K562 (cell line): ENCODE measurements around the gene ATP5F1A. TPM values are rescaled to one million over a fixed set of nuclear protein-coding genes. Genes with fewer than 3 reads are reported as not detected.

ENCODE experiments used
- ETV1 ChIP-seq: fragments of 450-650 bp; conservative IDR thresholded peaks from 2 replicates; pipeline ENCODE4 v1.6.1; 2016; ENCODE audit warnings: missing genetic modification characterization, control low read depth, low read depth, missing compliant biosample characterization
- FOXJ2 ChIP-seq: fragments of 200-800 bp; sonication (Bioruptor generic); IDR thresholded peaks from 2 replicates; pipeline ENCODE4 v1.6.1; 2016; ENCODE audit warnings: missing genetic modification characterization, missing compliant biosample characterization
- GATAD2B ChIP-seq: fragments of 450-650 bp; IDR thresholded peaks from 2 replicates; pipeline ENCODE4 v1.6.1; 2017; ENCODE audit warnings: mild to moderate bottlenecking, borderline replicate concordance
- HLTF ChIP-seq: fragments of 450-650 bp; IDR thresholded peaks from 2 replicates; pipeline ENCODE4 v1.6.1; 2016
- LCOR ChIP-seq: sonication (generic); formaldehyde crosslinking; IDR thresholded peaks from 2 replicates; pipeline ENCODE4 v1.8.0; 2022; ENCODE audit warnings: mild to moderate bottlenecking, missing genetic modification reagents
- MXI1 ChIP-seq: IDR thresholded peaks from 2 replicates; pipeline ENCODE4 v1.6.1; 2011; ENCODE audit warnings: low read depth, mild to moderate bottlenecking, improper control_type of control experiment, low read length
- NELFE ChIP-seq: IDR thresholded peaks from 2 replicates; pipeline ENCODE4 v1.6.1; 2011; ENCODE audit warnings: mild to moderate bottlenecking; ENCODE audit not compliant: insufficient read depth, insufficient read length
- PHB2 ChIP-seq: fragments of 450-650 bp; IDR thresholded peaks from 2 replicates; pipeline ENCODE4 v1.6.1; 2017; ENCODE audit warnings: low read depth
- PHF20 ChIP-seq: fragments of 450-650 bp; IDR thresholded peaks from 2 replicates; pipeline ENCODE4 v1.6.1; 2018; ENCODE audit not compliant: partially characterized antibody
- ZNF224 ChIP-seq: sonication (generic); formaldehyde crosslinking; IDR thresholded peaks from 2 replicates; pipeline ENCODE4 v1.8.0; 2022; ENCODE audit warnings: mild to moderate bottlenecking, missing genetic modification reagents
- ZNF436 ChIP-seq: fragments of 250-450, 450-650 bp; sonication (Bioruptor Pico); formaldehyde crosslinking; IDR thresholded peaks from 2 replicates; pipeline ENCODE4 v1.7.0; 2020; ENCODE audit warnings: mild to moderate bottlenecking
- polyA plus RNA-seq, 8 experiments: library from polyadenylated mRNA; depleted of rRNA in 4 of 8; stranded (reverse) in 5 of 8; unstranded in 3 of 8; fragments of >200 nt; fragmentation: Nextera tagmentation in 2 of 8; fragmentation: Illumina TruSeq in 1 of 8; extraction: Ambion mirVana in 2 of 8; extraction: Trizol in 1 of 8; gene quantifications; 2 replicates each; pipeline versions ENCODE4 v1.2.1 to v1.2.3, GENCODE V29; 2011 to 2014; ENCODE audit warnings: inconsistent platforms in 1 of 8, missing spikeins in 1 of 8
- total RNA-seq, 7 experiments: library from RNA; depleted of rRNA in 6 of 7; stranded (reverse); fragments of >200 nt in 6 of 7; fragmentation: Illumina TruSeq in 2 of 7; extraction: Trizol in 2 of 7; gene quantifications; 2 replicates each; pipeline versions ENCODE4 v1.2.1 to v1.2.3, GENCODE V29; 2011 to 2021; ENCODE audit warnings: low replicate concordance in 1 of 7
- TF ChIP-seq, protein P1 (sequence below): fragments of 450-650 bp; IDR thresholded peaks from 2 replicates; pipeline ENCODE4 v1.6.1; 2017; ENCODE audit warnings: antibody characterized with exemption, mild to moderate bottlenecking
- TF ChIP-seq, protein P2 (sequence below), 2 experiments: IDR thresholded peaks; 2 replicates each; pipeline ENCODE4 v1.6.1; 2012; ENCODE audit warnings: improper control_type of control experiment in 2 of 2, low read depth in 2 of 2, low read length in 2 of 2, borderline replicate concordance in 1 of 2
- TF ChIP-seq, protein P3 (sequence below): fragments of 450-650 bp; formaldehyde crosslinking; IDR thresholded peaks from 2 replicates; pipeline ENCODE4 v1.4.0; 2020; ENCODE audit warnings: mild to moderate bottlenecking, moderate library complexity
- TF ChIP-seq, protein P4 (sequence below), 3 experiments: fragments of 200-800 bp in 1 of 3; sonication (Bioruptor generic) in 1 of 3; sonication (generic) in 1 of 3; formaldehyde crosslinking in 1 of 3; IDR thresholded peaks; 2 replicates each; pipeline versions ENCODE4 v1.6.1 to v1.8.0; 2016 to 2022; ENCODE audit warnings: mild to moderate bottlenecking in 2 of 3, missing compliant biosample characterization in 2 of 3, missing genetic modification characterization in 2 of 3, missing genetic modification reagents in 1 of 3
- TF ChIP-seq, protein P5 (sequence below): IDR thresholded peaks from 2 replicates; pipeline ENCODE4 v1.6.1; 2014; ENCODE audit warnings: antibody characterized with exemption

The ATP5F1A gene
- total and polyA plus RNA-seq, 9 of the 15 experiments (the other 6 are each of a cell fraction or from before 2014, with no cell fraction given) = 377 to 762 (median 490) TPM

DNA sequence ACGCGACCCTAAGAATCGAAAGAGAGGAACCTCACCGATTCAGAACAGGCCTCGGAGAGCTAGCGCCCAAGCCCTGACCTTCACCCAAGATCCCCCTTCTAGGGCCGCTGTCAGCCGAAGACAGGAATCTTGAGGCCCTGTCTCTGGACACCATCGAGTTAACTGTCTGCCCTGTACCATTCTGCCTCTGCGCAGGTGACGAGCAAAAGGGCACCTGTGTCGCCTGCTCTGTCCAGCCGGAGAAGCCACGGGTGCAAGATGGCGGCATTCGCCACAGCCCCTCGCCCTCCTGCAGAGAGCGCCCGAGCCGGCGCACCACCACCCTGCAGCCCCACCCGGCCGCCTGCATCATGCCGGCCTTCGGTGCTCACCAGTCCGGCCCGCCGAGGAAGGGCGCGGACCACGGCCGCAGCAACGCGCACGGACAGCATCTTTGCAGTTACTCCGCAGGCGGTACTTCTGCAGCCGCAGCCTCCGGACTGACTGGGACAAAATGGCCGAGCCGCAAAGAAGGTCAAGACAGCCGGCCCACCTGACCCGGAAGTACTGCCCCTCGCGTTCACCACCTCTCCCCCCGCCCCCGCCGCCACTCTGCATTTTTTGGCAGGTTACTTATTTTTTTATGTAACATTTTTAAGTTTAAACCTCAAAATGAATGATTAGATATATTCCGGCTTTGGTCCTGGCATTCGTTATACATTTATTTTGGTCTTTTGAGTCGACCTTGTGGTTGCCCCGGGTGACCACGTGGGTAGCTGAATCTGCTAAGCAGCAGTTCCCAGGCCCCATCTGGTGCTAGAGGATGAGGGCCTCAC, at the start of gene ATP5F1A (continued):
- TF ChIP-seq, protein P1, sequence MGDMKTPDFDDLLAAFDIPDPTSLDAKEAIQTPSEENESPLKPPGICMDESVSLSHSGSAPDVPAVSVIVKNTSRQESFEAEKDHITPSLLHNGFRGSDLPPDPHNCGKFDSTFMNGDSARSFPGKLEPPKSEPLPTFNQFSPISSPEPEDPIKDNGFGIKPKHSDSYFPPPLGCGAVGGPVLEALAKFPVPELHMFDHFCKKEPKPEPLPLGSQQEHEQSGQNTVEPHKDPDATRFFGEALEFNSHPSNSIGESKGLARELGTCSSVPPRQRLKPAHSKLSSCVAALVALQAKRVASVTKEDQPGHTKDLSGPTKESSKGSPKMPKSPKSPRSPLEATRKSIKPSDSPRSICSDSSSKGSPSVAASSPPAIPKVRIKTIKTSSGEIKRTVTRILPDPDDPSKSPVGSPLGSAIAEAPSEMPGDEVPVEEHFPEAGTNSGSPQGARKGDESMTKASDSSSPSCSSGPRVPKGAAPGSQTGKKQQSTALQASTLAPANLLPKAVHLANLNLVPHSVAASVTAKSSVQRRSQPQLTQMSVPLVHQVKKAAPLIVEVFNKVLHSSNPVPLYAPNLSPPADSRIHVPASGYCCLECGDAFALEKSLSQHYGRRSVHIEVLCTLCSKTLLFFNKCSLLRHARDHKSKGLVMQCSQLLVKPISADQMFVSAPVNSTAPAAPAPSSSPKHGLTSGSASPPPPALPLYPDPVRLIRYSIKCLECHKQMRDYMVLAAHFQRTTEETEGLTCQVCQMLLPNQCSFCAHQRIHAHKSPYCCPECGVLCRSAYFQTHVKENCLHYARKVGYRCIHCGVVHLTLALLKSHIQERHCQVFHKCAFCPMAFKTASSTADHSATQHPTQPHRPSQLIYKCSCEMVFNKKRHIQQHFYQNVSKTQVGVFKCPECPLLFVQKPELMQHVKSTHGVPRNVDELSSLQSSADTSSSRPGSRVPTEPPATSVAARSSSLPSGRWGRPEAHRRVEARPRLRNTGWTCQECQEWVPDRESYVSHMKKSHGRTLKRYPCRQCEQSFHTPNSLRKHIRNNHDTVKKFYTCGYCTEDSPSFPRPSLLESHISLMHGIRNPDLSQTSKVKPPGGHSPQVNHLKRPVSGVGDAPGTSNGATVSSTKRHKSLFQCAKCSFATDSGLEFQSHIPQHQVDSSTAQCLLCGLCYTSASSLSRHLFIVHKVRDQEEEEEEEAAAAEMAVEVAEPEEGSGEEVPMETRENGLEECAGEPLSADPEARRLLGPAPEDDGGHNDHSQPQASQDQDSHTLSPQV = peak; percentile 92; the same call in 1 of the 2 replicates
- TF ChIP-seq GATAD2B (no peak), HLTF (no peak), ETV1 (tag) (no peak), PHF20 (peak; percentile 27), ZNF436 (CRISPR knock-in tag) (no peak), FOXJ2 (no peak), PHB2 (no peak), ZNF224 (CRISPR knock-in tag) (no peak), LCOR (CRISPR knock-in tag) (no peak), MXI1 (no peak), NELFE (no peak)
- TF ChIP-seq, protein P2, sequence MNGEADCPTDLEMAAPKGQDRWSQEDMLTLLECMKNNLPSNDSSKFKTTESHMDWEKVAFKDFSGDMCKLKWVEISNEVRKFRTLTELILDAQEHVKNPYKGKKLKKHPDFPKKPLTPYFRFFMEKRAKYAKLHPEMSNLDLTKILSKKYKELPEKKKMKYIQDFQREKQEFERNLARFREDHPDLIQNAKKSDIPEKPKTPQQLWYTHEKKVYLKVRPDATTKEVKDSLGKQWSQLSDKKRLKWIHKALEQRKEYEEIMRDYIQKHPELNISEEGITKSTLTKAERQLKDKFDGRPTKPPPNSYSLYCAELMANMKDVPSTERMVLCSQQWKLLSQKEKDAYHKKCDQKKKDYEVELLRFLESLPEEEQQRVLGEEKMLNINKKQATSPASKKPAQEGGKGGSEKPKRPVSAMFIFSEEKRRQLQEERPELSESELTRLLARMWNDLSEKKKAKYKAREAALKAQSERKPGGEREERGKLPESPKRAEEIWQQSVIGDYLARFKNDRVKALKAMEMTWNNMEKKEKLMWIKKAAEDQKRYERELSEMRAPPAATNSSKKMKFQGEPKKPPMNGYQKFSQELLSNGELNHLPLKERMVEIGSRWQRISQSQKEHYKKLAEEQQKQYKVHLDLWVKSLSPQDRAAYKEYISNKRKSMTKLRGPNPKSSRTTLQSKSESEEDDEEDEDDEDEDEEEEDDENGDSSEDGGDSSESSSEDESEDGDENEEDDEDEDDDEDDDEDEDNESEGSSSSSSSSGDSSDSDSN (IDR thresholded peaks at IDR 0.05; ENCODE audit: borderline replicate concordance in 1 of 2, low read depth in 2 of 2, low read length in 2 of 2) = no peak
- TF ChIP-seq, protein P3, sequence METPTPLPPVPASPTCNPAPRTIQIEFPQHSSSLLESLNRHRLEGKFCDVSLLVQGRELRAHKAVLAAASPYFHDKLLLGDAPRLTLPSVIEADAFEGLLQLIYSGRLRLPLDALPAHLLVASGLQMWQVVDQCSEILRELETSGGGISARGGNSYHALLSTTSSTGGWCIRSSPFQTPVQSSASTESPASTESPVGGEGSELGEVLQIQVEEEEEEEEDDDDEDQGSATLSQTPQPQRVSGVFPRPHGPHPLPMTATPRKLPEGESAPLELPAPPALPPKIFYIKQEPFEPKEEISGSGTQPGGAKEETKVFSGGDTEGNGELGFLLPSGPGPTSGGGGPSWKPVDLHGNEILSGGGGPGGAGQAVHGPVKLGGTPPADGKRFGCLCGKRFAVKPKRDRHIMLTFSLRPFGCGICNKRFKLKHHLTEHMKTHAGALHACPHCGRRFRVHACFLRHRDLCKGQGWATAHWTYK (CRISPR knock-in tag) = no peak
- TF ChIP-seq, protein P4, sequence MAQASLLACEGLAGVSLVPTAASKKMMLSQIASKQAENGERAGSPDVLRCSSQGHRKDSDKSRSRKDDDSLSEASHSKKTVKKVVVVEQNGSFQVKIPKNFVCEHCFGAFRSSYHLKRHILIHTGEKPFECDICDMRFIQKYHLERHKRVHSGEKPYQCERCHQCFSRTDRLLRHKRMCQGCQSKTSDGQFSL (CRISPR knock-in tag; IDR thresholded peaks at IDR 0.05) = peak; percentile 38; the same call in 1 of the 2 replicates
- TF ChIP-seq, protein P4 (tag; IDR thresholded peaks at IDR 0.05) = peak in 1 of 2 experiments; percentile 84; a peak in 2 of 4 replicates
- TF ChIP-seq, protein P5, sequence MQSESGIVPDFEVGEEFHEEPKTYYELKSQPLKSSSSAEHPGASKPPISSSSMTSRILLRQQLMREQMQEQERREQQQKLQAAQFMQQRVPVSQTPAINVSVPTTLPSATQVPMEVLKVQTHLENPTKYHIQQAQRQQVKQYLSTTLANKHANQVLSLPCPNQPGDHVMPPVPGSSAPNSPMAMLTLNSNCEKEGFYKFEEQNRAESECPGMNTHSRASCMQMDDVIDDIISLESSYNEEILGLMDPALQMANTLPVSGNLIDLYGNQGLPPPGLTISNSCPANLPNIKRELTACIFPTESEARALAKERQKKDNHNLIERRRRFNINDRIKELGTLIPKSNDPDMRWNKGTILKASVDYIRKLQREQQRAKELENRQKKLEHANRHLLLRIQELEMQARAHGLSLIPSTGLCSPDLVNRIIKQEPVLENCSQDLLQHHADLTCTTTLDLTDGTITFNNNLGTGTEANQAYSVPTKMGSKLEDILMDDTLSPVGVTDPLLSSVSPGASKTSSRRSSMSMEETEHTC = no peak
